ENCODE measurements around the gene ZNF500.

DNA sequence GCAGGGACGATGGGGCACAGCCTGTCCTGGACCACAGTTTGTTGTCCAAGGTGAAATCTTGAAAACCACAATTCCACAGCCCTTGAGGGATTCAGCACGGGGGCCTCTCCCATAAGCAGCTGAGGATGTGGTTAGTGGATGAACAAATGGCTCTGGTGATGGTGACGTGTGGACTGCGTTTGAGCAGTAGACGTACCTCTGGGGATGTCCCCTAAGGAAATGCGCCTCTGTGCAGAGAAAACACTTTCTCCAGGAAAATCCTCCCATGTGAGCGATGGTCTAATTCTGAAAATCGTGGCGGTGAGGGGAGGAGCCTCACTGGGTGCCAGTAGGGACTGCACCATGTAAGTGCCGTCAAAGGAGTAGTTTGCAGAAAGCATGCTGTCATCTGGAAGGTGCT, 23.9 kb upstream of the ZNF500 start:
- TF ChIP-seq JUNB (IDR thresholded peaks at IDR 0.05; ENCODE audit: unreplicated experiment) = no peak
- TF ChIP-seq EZH2 (IDR thresholded peaks at IDR 0.05; ENCODE audit: low read depth, unreplicated experiment) = no peak
- TF ChIP-seq, protein P1, sequence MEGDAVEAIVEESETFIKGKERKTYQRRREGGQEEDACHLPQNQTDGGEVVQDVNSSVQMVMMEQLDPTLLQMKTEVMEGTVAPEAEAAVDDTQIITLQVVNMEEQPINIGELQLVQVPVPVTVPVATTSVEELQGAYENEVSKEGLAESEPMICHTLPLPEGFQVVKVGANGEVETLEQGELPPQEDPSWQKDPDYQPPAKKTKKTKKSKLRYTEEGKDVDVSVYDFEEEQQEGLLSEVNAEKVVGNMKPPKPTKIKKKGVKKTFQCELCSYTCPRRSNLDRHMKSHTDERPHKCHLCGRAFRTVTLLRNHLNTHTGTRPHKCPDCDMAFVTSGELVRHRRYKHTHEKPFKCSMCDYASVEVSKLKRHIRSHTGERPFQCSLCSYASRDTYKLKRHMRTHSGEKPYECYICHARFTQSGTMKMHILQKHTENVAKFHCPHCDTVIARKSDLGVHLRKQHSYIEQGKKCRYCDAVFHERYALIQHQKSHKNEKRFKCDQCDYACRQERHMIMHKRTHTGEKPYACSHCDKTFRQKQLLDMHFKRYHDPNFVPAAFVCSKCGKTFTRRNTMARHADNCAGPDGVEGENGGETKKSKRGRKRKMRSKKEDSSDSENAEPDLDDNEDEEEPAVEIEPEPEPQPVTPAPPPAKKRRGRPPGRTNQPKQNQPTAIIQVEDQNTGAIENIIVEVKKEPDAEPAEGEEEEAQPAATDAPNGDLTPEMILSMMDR (conservative IDR thresholded peaks at IDR 0.05; ENCODE audit: low read depth in 2 of 2) = no peak
- TF ChIP-seq CREB1 (CRISPR knock-in tag; IDR thresholded peaks at IDR 0.05; ENCODE audit: low read depth) = no peak
- TF ChIP-seq POLR2AphosphoS5 (IDR thresholded peaks at IDR 0.05; ENCODE audit: low read depth) = no peak
- TF ChIP-seq, protein P2, sequence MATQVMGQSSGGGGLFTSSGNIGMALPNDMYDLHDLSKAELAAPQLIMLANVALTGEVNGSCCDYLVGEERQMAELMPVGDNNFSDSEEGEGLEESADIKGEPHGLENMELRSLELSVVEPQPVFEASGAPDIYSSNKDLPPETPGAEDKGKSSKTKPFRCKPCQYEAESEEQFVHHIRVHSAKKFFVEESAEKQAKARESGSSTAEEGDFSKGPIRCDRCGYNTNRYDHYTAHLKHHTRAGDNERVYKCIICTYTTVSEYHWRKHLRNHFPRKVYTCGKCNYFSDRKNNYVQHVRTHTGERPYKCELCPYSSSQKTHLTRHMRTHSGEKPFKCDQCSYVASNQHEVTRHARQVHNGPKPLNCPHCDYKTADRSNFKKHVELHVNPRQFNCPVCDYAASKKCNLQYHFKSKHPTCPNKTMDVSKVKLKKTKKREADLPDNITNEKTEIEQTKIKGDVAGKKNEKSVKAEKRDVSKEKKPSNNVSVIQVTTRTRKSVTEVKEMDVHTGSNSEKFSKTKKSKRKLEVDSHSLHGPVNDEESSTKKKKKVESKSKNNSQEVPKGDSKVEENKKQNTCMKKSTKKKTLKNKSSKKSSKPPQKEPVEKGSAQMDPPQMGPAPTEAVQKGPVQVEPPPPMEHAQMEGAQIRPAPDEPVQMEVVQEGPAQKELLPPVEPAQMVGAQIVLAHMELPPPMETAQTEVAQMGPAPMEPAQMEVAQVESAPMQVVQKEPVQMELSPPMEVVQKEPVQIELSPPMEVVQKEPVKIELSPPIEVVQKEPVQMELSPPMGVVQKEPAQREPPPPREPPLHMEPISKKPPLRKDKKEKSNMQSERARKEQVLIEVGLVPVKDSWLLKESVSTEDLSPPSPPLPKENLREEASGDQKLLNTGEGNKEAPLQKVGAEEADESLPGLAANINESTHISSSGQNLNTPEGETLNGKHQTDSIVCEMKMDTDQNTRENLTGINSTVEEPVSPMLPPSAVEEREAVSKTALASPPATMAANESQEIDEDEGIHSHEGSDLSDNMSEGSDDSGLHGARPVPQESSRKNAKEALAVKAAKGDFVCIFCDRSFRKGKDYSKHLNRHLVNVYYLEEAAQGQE (IDR thresholded peaks at IDR 0.05; ENCODE audit: unreplicated experiment) = no peak
- TF ChIP-seq EZH2phosphoT487 (IDR thresholded peaks at IDR 0.05; ENCODE audit: unreplicated experiment) = no peak
- no peak for TF ChIP-seq ZNF331 (CRISPR knock-in tag; IDR thresholded peaks at IDR 0.05; ENCODE audit: low read depth)
- no peak for TF ChIP-seq NANOG (IDR thresholded peaks at IDR 0.05; ENCODE audit: borderline replicate concordance)
- TF ChIP-seq, protein P3, sequence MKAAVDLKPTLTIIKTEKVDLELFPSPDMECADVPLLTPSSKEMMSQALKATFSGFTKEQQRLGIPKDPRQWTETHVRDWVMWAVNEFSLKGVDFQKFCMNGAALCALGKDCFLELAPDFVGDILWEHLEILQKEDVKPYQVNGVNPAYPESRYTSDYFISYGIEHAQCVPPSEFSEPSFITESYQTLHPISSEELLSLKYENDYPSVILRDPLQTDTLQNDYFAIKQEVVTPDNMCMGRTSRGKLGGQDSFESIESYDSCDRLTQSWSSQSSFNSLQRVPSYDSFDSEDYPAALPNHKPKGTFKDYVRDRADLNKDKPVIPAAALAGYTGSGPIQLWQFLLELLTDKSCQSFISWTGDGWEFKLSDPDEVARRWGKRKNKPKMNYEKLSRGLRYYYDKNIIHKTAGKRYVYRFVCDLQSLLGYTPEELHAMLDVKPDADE (IDR thresholded peaks at IDR 0.05) = no peak
- TF ChIP-seq, protein P4, sequence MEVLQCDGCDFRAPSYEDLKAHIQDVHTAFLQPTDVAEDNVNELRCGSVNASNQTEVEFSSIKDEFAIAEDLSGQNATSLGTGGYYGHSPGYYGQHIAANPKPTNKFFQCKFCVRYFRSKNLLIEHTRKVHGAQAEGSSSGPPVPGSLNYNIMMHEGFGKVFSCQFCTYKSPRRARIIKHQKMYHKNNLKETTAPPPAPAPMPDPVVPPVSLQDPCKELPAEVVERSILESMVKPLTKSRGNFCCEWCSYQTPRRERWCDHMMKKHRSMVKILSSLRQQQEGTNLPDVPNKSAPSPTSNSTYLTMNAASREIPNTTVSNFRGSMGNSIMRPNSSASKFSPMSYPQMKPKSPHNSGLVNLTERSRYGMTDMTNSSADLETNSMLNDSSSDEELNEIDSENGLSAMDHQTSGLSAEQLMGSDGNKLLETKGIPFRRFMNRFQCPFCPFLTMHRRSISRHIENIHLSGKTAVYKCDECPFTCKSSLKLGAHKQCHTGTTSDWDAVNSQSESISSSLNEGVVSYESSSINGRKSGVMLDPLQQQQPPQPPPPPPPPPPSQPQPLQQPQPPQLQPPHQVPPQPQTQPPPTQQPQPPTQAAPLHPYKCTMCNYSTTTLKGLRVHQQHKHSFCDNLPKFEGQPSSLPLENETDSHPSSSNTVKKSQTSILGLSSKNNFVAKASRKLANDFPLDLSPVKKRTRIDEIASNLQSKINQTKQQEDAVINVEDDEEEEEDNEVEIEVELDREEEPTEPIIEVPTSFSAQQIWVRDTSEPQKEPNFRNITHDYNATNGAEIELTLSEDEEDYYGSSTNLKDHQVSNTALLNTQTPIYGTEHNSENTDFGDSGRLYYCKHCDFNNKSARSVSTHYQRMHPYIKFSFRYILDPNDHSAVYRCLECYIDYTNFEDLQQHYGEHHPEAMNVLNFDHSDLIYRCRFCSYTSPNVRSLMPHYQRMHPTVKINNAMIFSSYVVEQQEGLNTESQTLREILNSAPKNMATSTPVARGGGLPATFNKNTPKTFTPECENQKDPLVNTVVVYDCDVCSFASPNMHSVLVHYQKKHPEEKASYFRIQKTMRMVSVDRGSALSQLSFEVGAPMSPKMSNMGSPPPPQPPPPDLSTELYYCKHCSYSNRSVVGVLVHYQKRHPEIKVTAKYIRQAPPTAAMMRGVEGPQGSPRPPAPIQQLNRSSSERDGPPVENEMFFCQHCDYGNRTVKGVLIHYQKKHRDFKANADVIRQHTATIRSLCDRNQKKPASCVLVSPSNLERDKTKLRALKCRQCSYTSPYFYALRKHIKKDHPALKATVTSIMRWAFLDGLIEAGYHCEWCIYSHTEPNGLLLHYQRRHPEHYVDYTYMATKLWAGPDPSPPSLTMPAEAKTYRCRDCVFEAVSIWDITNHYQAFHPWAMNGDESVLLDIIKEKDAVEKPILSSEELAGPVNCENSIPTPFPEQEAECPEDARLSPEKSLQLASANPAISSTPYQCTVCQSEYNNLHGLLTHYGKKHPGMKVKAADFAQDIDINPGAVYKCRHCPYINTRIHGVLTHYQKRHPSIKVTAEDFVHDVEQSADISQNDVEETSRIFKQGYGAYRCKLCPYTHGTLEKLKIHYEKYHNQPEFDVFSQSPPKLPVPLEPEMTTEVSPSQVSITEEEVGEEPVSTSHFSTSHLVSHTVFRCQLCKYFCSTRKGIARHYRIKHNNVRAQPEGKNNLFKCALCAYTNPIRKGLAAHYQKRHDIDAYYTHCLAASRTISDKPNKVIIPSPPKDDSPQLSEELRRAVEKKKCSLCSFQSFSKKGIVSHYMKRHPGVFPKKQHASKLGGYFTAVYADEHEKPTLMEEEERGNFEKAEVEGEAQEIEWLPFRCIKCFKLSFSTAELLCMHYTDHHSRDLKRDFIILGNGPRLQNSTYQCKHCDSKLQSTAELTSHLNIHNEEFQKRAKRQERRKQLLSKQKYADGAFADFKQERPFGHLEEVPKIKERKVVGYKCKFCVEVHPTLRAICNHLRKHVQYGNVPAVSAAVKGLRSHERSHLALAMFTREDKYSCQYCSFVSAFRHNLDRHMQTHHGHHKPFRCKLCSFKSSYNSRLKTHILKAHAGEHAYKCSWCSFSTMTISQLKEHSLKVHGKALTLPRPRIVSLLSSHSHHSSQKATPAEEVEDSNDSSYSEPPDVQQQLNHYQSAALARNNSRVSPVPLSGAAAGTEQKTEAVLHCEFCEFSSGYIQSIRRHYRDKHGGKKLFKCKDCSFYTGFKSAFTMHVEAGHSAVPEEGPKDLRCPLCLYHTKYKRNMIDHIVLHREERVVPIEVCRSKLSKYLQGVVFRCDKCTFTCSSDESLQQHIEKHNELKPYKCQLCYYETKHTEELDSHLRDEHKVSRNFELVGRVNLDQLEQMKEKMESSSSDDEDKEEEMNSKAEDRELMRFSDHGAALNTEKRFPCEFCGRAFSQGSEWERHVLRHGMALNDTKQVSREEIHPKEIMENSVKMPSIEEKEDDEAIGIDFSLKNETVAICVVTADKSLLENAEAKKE (CRISPR knock-in tag; IDR thresholded peaks at IDR 0.05) = no peak
- TF ChIP-seq ZNF114 (CRISPR knock-in tag; IDR thresholded peaks at IDR 0.05) = no peak

Data from GM23338 (cell line).